Muscle of leg (tissue), 11 donors: ENCODE results near the gene TIGD6. TPM values are rescaled to one million over a fixed set of nuclear protein-coding genes. Genes with fewer than 3 reads are reported as not detected.

Experiments
- DNase-seq: peaks from one replicate; pipeline ENCODE4 v3.0.0; 2013
- H3K27ac ChIP-seq: one replicate; pipeline ENCODE4 v1.5.1; 2013; ENCODE audit warnings: mild to moderate bottlenecking, low read length, control low read depth
- H3K27me3 ChIP-seq: one replicate; pipeline ENCODE4 v1.6.1; 2013; ENCODE audit warnings: low read length; ENCODE audit not compliant: control insufficient read depth, insufficient read depth
- H3K36me3 ChIP-seq: one replicate; pipeline ENCODE4 v1.6.1; 2013; ENCODE audit warnings: low read length; ENCODE audit not compliant: control insufficient read depth, insufficient read depth
- H3K4me1 ChIP-seq: one replicate; pipeline ENCODE4 v1.6.1; 2013; ENCODE audit warnings: low read length; ENCODE audit not compliant: control insufficient read depth, insufficient read depth
- H3K4me3 ChIP-seq: one replicate; pipeline ENCODE4 v1.5.1; 2013; ENCODE audit warnings: low read length, control low read depth
- H3K9me3 ChIP-seq: replicated peaks from 2 replicates; pipeline ENCODE4 v1.6.1; 2013; ENCODE audit warnings: low read depth, low read length; ENCODE audit not compliant: control insufficient read depth
- WGBS: methylation state at CpG from one replicate; pipeline ENCODE4 v1.1.5; 2013; ENCODE audit warnings: missing lambda C conversion rate; ENCODE audit not compliant: insufficient coverage; 5-methylcytosine and 5-hydroxymethylcytosine counted together
- polyA plus RNA-seq, 8 donors: library from polyadenylated mRNA; unstranded; fragments of 120-200 nt; gene quantifications; one replicate each; pipeline versions ENCODE4 v1.2.1 to v1.2.3, GENCODE V29; 2013; ENCODE audit warnings: inconsistent platforms in 1 of 8, low replicate concordance in 1 of 8; ENCODE audit not compliant: insufficient read length in 8 of 8, insufficient read depth in 1 of 8
- total RNA-seq: library from RNA; stranded (reverse); fragments of 120-200 nt; gene quantifications from one replicate; pipeline ENCODE4 v1.2.4, GENCODE V29; 2013

The TIGD6 gene
- total and polyA plus RNA-seq, 9 donors: 1.7 to 3.5 (median 2.7) TPM

- Histone ChIP-seq H3K4me3 (no peak overlapping the region), H3K4me1 (peaks cover 4% of the 10 kb centered on the region), H3K9me3 (peaks cover 8% of the 10 kb centered on the region), H3K36me3 (peaks cover 61% of the 10 kb centered on the region), H3K27ac (no peak overlapping the region), H3K27me3 (no peaks in the 10 kb centered on the region)
- WGBS: no CpG with 5 or more reads among the region's 1 CpG
- no peak for DNase-seq
These were observed 19.8 kb upstream of the TIGD6 start for GRCh38 chr5:150020249-150020648.

- peaks cover 58% of the 10 kb centered on the region for H3K36me3 ChIP-seq
- H3K4me3 ChIP-seq: no peak overlapping the region
- 60% methylated on average over 1 of the region's 6 CpGs for WGBS
- H3K27ac ChIP-seq: no peak overlapping the region
- peaks cover 15% of the 10 kb centered on the region for H3K9me3 ChIP-seq
- no peaks in the 10 kb centered on the region for H3K27me3 ChIP-seq
- no peaks in the 10 kb centered on the region for H3K4me1 ChIP-seq
- no peak for DNase-seq
These were observed 17.0 kb upstream of the TIGD6 start for GRCh38 chr5:150017226-150018005.

GRCh38 chr5:150016537-150016936 lies 16.1 kb upstream of the TIGD6 start:
- Histone ChIP-seq H3K27ac (no peak overlapping the region), H3K36me3 (peaks cover 55% of the 10 kb centered on the region), H3K9me3 (peaks cover 15% of the 10 kb centered on the region), H3K4me1 (no peaks in the 10 kb centered on the region), H3K4me3 (no peak overlapping the region), H3K27me3 (no peaks in the 10 kb centered on the region)
- DNase-seq: no peak

- DNase-seq: no peak
- no CpG with 5 or more reads among the region's 3 CpGs for WGBS
- H3K27me3 ChIP-seq: no peaks in the 10 kb centered on the region
These were observed 15.0 kb upstream of the TIGD6 start for GRCh38 chr5:150015415-150015814.

GRCh38 chr5:150014456-150014855 lies 14.0 kb upstream of the TIGD6 start:
- no peaks in the 10 kb centered on the region for H3K27me3 ChIP-seq
- 100% methylated on average over 1 of the region's 3 CpGs for WGBS
- no peak for DNase-seq

More at GRCh38 chr5:150015415-150015814, 15.0 kb upstream of the TIGD6 start:
- Histone ChIP-seq H3K9me3 (peaks cover 15% of the 10 kb centered on the region), H3K4me3 (no peak overlapping the region), H3K36me3 (peaks cover 60% of the 10 kb centered on the region), H3K4me1 (no peaks in the 10 kb centered on the region), H3K27ac (no peak overlapping the region)

GRCh38 chr5:150013931-150014330 lies 13.5 kb upstream of the TIGD6 start:
- peaks cover 15% of the 10 kb centered on the region for H3K9me3 ChIP-seq
- WGBS: 94% methylated on average over 3 of the region's 4 CpGs
- no peak overlapping the region for H3K27ac ChIP-seq
- H3K27me3 ChIP-seq: no peaks in the 10 kb centered on the region
- DNase-seq: no peak
- peaks cover 60% of the 10 kb centered on the region for H3K36me3 ChIP-seq
- H3K4me1 ChIP-seq: no peaks in the 10 kb centered on the region
- no peak overlapping the region for H3K4me3 ChIP-seq

More at GRCh38 chr5:150014456-150014855, 14.0 kb upstream of the TIGD6 start:
- Histone ChIP-seq H3K4me3 (no peak overlapping the region), H3K27ac (no peak overlapping the region), H3K36me3 (peaks cover 62% of the 10 kb centered on the region), H3K4me1 (no peaks in the 10 kb centered on the region), H3K9me3 (peaks cover 15% of the 10 kb centered on the region)

GRCh38 chr5:150009671-150010387 lies 9.4 kb upstream of the TIGD6 start:
- WGBS: 85% methylated on average over 6 of the region's 6 CpGs
- H3K27me3 ChIP-seq: no peaks in the 10 kb centered on the region
- peaks cover 4% of the 10 kb centered on the region for H3K9me3 ChIP-seq
- H3K36me3 ChIP-seq: peaks cover 52% of the 10 kb centered on the region
- no peak overlapping the region for H3K27ac ChIP-seq
- no peaks in the 10 kb centered on the region for H3K4me1 ChIP-seq
- no peak for DNase-seq
- no peak overlapping the region for H3K4me3 ChIP-seq

GRCh38 chr5:150007050-150007449 lies 6.6 kb upstream of the TIGD6 start:
- Histone ChIP-seq H3K36me3 (peaks cover 42% of the 10 kb centered on the region), H3K27ac (no peak overlapping the region), H3K4me3 (no peak overlapping the region), H3K4me1 (peaks cover 2% of the 10 kb centered on the region), H3K27me3 (no peaks in the 10 kb centered on the region), H3K9me3 (no peaks in the 10 kb centered on the region)
- no peak for DNase-seq

- Histone ChIP-seq H3K4me1 (peaks cover 8% of the 10 kb centered on the region), H3K4me3 (no peak overlapping the region), H3K27ac (no peak overlapping the region), H3K27me3 (no peaks in the 10 kb centered on the region), H3K9me3 (no peaks in the 10 kb centered on the region), H3K36me3 (peaks cover 41% of the 10 kb centered on the region)
- WGBS: no CpG with 5 or more reads among the region's 4 CpGs
- DNase-seq: no peak
These were observed 5.9 kb upstream of the TIGD6 start for GRCh38 chr5:150006318-150006717.

- H3K27me3 ChIP-seq: no peaks in the 10 kb centered on the region
- H3K9me3 ChIP-seq: no peaks in the 10 kb centered on the region
- peak; percentile 65 for DNase-seq
- peak overlapping the region; percentile 88 for H3K4me3 ChIP-seq
- 5% methylated on average over 4 of the region's 8 CpGs for WGBS
- peaks cover 17% of the 10 kb centered on the region for H3K4me1 ChIP-seq
- H3K27ac ChIP-seq: peak overlapping the region; percentile 32
- H3K36me3 ChIP-seq: peaks cover 17% of the 10 kb centered on the region
These were observed 1.4 kb upstream of the TIGD6 start for GRCh38 chr5:150001660-150002486.
